ENCODE measurements around the gene IKZF2. TPM values are rescaled to one million over a fixed set of nuclear protein-coding genes. Genes with fewer than 3 reads are reported as not detected.

The IKZF2 gene
- total and polyA plus RNA-seq, 9 of the 15 experiments (the other 6 are each of a cell fraction or from before 2014, with no cell fraction given), result 0.04 to 0.54 (median 0.22) TPM

DNA sequence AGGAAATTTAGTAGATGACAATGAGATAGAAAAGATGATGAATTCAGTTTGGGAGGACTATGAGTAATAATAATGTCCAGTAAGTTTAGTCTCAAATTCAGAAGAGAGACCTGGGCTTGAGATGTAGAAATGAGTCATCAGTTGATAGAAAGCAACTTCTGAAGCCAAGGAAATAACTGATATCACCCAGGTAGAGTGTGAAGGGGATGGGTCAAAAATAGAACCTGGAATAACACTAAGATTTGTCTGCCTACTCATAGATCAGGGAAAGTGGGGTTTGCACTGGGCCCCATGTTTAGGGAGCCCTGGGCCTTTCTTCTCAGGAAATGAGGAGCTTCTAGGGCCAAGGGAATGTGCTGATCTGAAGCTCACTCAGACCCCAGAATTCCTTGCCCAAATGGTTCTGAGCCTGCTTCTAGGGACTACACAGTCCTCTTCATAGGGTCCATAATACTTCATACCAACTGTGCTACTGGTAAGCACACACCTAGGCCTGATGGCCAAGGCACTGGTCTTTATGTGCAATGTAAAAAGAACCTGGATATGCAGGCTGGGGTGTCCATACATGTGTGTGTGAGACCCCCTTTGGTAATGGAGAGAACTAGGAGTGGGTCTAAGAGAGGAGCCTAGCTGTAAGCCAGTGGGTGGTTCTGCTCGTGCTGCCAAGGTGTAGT lies 141.2 kb downstream of the IKZF2 start:
- in situ Hi-C loops (cut with MboI), result no loop called here
- TF ChIP-seq RCOR1 (IDR thresholded peaks at IDR 0.05; ENCODE audit: borderline replicate concordance in 1 of 2, low read depth in 2 of 2, low read length in 2 of 2) (no peak), SOX6 (IDR thresholded peaks at IDR 0.05) (no peak), CREB1 (IDR thresholded peaks at IDR 0.05) (no peak), CREB1 (CRISPR knock-in tag; IDR thresholded peaks at IDR 0.05) (no peak), BACH1 (tag; IDR thresholded peaks at IDR 0.05) (no peak), ZBTB7A (IDR thresholded peaks at IDR 0.05; ENCODE audit: borderline replicate concordance, control insufficient read depth, low read depth, low read length) (no peak), ZNF311 (CRISPR knock-in tag; IDR thresholded peaks at IDR 0.05) (no peak), ZNF780A (CRISPR knock-in tag; IDR thresholded peaks at IDR 0.05) (no peak), ZNF274 (IDR thresholded peaks at IDR 0.05; ENCODE audit: borderline replicate concordance, low read depth, low read length) (no peak), NCOA4 (IDR thresholded peaks at IDR 0.05; ENCODE audit: partially characterized antibody) (no peak), RFX7 (CRISPR knock-in tag; IDR thresholded peaks at IDR 0.05) (no peak), LEF1 (IDR thresholded peaks at IDR 0.05) (no peak)
- TF ChIP-seq, protein P1, sequence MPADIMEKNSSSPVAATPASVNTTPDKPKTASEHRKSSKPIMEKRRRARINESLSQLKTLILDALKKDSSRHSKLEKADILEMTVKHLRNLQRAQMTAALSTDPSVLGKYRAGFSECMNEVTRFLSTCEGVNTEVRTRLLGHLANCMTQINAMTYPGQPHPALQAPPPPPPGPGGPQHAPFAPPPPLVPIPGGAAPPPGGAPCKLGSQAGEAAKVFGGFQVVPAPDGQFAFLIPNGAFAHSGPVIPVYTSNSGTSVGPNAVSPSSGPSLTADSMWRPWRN (IDR thresholded peaks at IDR 0.05; ENCODE audit: low read depth), result no peak
- TF ChIP-seq, protein P2, sequence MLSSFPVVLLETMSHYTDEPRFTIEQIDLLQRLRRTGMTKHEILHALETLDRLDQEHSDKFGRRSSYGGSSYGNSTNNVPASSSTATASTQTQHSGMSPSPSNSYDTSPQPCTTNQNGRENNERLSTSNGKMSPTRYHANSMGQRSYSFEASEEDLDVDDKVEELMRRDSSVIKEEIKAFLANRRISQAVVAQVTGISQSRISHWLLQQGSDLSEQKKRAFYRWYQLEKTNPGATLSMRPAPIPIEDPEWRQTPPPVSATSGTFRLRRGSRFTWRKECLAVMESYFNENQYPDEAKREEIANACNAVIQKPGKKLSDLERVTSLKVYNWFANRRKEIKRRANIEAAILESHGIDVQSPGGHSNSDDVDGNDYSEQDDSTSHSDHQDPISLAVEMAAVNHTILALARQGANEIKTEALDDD (IDR thresholded peaks at IDR 0.05), result no peak
- TF ChIP-seq, protein P3, sequence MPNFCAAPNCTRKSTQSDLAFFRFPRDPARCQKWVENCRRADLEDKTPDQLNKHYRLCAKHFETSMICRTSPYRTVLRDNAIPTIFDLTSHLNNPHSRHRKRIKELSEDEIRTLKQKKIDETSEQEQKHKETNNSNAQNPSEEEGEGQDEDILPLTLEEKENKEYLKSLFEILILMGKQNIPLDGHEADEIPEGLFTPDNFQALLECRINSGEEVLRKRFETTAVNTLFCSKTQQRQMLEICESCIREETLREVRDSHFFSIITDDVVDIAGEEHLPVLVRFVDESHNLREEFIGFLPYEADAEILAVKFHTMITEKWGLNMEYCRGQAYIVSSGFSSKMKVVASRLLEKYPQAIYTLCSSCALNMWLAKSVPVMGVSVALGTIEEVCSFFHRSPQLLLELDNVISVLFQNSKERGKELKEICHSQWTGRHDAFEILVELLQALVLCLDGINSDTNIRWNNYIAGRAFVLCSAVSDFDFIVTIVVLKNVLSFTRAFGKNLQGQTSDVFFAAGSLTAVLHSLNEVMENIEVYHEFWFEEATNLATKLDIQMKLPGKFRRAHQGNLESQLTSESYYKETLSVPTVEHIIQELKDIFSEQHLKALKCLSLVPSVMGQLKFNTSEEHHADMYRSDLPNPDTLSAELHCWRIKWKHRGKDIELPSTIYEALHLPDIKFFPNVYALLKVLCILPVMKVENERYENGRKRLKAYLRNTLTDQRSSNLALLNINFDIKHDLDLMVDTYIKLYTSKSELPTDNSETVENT (CRISPR knock-in tag; IDR thresholded peaks at IDR 0.05), result no peak
- TF ChIP-seq, protein P4, sequence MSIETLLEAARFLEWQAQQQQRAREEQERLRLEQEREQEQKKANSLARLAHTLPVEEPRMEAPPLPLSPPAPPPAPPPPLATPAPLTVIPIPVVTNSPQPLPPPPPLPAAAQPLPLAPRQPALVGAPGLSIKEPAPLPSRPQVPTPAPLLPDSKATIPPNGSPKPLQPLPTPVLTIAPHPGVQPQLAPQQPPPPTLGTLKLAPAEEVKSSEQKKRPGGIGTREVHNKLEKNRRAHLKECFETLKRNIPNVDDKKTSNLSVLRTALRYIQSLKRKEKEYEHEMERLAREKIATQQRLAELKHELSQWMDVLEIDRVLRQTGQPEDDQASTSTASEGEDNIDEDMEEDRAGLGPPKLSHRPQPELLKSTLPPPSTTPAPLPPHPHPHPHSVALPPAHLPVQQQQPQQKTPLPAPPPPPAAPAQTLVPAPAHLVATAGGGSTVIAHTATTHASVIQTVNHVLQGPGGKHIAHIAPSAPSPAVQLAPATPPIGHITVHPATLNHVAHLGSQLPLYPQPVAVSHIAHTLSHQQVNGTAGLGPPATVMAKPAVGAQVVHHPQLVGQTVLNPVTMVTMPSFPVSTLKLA (conservative IDR thresholded peaks at IDR 0.05), result no peak
- TF ChIP-seq, protein P5, sequence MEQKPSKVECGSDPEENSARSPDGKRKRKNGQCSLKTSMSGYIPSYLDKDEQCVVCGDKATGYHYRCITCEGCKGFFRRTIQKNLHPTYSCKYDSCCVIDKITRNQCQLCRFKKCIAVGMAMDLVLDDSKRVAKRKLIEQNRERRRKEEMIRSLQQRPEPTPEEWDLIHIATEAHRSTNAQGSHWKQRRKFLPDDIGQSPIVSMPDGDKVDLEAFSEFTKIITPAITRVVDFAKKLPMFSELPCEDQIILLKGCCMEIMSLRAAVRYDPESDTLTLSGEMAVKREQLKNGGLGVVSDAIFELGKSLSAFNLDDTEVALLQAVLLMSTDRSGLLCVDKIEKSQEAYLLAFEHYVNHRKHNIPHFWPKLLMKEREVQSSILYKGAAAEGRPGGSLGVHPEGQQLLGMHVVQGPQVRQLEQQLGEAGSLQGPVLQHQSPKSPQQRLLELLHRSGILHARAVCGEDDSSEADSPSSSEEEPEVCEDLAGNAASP (IDR thresholded peaks at IDR 0.05), result no peak

More for the DNA sequence above, 141.2 kb downstream of the IKZF2 start:
- CTCF ChIA-PET (ENCODE audit: low intra/inter-chr PET ratio), result no interaction called here
- POLR2A ChIA-PET, result no interaction called here
- ATAC-seq (no peak), FAIRE-seq (no peak), DNase-seq (ENCODE audit: extremely low read depth in 1 of 4, low spot score in 3 of 4) (no peak)
- Histone ChIP-seq H3K9me1 (ENCODE audit: control insufficient read depth, insufficient read depth, low read length) (no peaks in the 10 kb centered on the region), H3K27me3 (ENCODE audit: control insufficient read depth in 2 of 2, insufficient read depth in 2 of 2, low read length in 2 of 2) (no peaks in the 10 kb centered on the region), H4K20me1 (replicated peaks; ENCODE audit: control insufficient read depth, insufficient read depth, low read length) (no peaks in the 10 kb centered on the region), H3K9me3 (replicated peaks; ENCODE audit: control insufficient read depth, insufficient read depth, low read depth, low read length) (no peaks in the 10 kb centered on the region), H3K27ac (ENCODE audit: extremely low read depth, low read depth, low read length) (no peak overlapping the region), H3K4me2 (ENCODE audit: insufficient read depth, low read length) (no peak overlapping the region), H3K79me2 (ENCODE audit: control insufficient read depth, insufficient read depth, low read length) (no peaks in the 10 kb centered on the region), H2AFZ (ENCODE audit: low read depth, low read length) (no peak overlapping the region), H3K4me1 (replicated peaks in 1 of 2; ENCODE audit: control insufficient read depth in 2 of 2, insufficient read depth in 2 of 2, low read length in 2 of 2) (no peaks in the 10 kb centered on the region), H3K9ac (ENCODE audit: insufficient read depth in 1 of 2, low read depth in 2 of 2, low read length in 2 of 2) (no peak overlapping the region), H3K36me3 (ENCODE audit: control insufficient read depth, insufficient read depth, low read length) (no peaks in the 10 kb centered on the region), H3K4me3 (no peak overlapping the region)
- 0% methylated on average over 1 of the region's 1 CpG for WGBS (ENCODE audit: insufficient coverage, low coverage, missing lambda C conversion rate)
- intact Hi-C loops (cut with micrococcal nuclease), result no loop called here
- no TSS peak for BruUV-seq (replicated peaks)
